ENCODE data around the gene STMND1. TPM values are rescaled to one million over a fixed set of nuclear protein-coding genes. Genes with fewer than 3 reads are reported as not detected.

Gene STMND1
- polyA plus RNA-seq, 1 donor from 2014 or later: 0.59 TPM

DNA sequence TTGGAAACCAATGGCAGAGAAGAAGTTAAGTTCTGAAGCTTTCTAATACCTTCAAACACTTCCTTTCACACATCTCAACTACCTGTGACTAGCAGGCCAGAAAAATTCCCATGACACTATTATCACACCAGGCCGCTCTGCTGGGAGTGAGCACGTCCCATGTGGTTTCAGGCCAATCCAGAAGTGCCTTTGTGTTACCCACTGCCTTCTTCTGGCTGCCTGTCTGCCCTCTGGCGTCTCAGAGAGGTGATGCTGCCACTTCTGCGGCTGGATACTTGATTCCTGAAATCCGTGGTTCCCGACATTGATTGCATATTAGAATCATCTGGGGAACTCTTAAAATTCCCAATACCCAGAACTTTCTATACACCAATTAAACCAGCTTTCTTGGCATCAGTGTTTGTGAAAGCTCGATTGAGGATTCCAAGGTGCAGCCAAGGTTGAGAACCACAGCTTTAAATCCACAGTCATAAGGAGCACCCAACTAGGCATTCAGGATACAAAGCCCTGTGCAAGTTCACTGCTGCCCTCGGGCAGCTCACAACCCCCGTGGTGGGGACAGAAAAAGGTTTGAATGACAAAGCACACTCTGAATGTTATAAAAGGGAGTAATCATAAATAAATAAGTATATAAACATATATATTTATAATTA lies 65.6 kb downstream of the STMND1 start:
- H3K9me2 ChIP-seq (ENCODE audit: insufficient read depth, low read length): no peaks in the 10 kb centered on the region
- no peaks in the 10 kb centered on the region for H3K9me3 ChIP-seq (ENCODE audit: low read length)
- H3K9ac ChIP-seq (ENCODE audit: low read length): no peak overlapping the region
- H3K27me3 ChIP-seq (ENCODE audit: insufficient read depth, low read depth, low read length): no peaks in the 10 kb centered on the region
- H3K36me3 ChIP-seq (ENCODE audit: insufficient read depth, low read length): no peaks in the 10 kb centered on the region
- no peak overlapping the region for H3K4me2 ChIP-seq (ENCODE audit: low read length)
- no peaks in the 10 kb centered on the region for H4K20me1 ChIP-seq (ENCODE audit: insufficient read depth)
- H3K4me3 ChIP-seq (ENCODE audit: low read length): no peak overlapping the region
- H3K79me2 ChIP-seq (replicated peaks; ENCODE audit: insufficient read depth, low read length): no peaks in the 10 kb centered on the region
- TF ChIP-seq, protein P1, sequence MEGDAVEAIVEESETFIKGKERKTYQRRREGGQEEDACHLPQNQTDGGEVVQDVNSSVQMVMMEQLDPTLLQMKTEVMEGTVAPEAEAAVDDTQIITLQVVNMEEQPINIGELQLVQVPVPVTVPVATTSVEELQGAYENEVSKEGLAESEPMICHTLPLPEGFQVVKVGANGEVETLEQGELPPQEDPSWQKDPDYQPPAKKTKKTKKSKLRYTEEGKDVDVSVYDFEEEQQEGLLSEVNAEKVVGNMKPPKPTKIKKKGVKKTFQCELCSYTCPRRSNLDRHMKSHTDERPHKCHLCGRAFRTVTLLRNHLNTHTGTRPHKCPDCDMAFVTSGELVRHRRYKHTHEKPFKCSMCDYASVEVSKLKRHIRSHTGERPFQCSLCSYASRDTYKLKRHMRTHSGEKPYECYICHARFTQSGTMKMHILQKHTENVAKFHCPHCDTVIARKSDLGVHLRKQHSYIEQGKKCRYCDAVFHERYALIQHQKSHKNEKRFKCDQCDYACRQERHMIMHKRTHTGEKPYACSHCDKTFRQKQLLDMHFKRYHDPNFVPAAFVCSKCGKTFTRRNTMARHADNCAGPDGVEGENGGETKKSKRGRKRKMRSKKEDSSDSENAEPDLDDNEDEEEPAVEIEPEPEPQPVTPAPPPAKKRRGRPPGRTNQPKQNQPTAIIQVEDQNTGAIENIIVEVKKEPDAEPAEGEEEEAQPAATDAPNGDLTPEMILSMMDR (IDR thresholded peaks at IDR 0.05; ENCODE audit: poor library complexity, severe bottlenecking): peak; percentile 28
- no peak for TF ChIP-seq EP300 (conservative IDR thresholded peaks at IDR 0.05; ENCODE audit: poor library complexity, severe bottlenecking)
- no peak overlapping the region for H2AFZ ChIP-seq (ENCODE audit: low read depth, low read length)
- H3K27ac ChIP-seq (ENCODE audit: low read length): no peak overlapping the region
- H3F3A ChIP-seq (ENCODE audit: insufficient read depth, low read length, poor library complexity, severe bottlenecking): no peaks in the 10 kb centered on the region

DNA sequence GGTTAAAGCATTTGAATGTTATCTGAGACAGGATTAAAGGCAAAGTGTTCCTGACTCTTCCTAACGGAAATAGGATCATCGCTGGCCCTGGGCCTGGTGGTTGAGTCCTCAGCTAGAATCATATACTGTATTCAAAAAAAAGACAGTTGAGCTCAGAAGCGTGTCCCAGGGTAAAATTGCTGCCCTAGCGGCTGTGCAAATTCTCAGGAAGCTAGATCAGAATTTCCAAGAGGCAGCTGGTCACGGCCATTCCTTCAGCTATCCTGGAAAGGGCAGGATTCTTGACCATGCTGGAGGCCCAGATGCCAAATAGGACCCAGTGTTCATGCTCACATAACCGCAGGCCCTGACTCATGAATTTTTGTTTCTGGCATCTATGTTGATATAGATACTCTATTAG lies 67.4 kb downstream of the STMND1 start:
- Histone ChIP-seq H3F3A (ENCODE audit: insufficient read depth, low read length, poor library complexity, severe bottlenecking) (no peaks in the 10 kb centered on the region), H3K9me2 (ENCODE audit: insufficient read depth, low read length) (no peaks in the 10 kb centered on the region), H3K9me3 (ENCODE audit: low read length) (no peaks in the 10 kb centered on the region), H3K9ac (ENCODE audit: low read length) (no peak overlapping the region), H3K27me3 (ENCODE audit: insufficient read depth, low read depth, low read length) (no peaks in the 10 kb centered on the region), H3K36me3 (ENCODE audit: insufficient read depth, low read length) (no peaks in the 10 kb centered on the region), H3K79me2 (replicated peaks; ENCODE audit: insufficient read depth, low read length) (no peaks in the 10 kb centered on the region), H3K4me2 (ENCODE audit: low read length) (no peak overlapping the region), H3K27ac (ENCODE audit: low read length) (no peak overlapping the region), H4K20me1 (ENCODE audit: insufficient read depth) (no peaks in the 10 kb centered on the region), H2AFZ (ENCODE audit: low read depth, low read length) (no peak overlapping the region), H3K4me3 (ENCODE audit: low read length) (no peak overlapping the region)
- no peak for TF ChIP-seq RAD21 (conservative IDR thresholded peaks at IDR 0.05)
- no peak for TF ChIP-seq EZH2 (IDR thresholded peaks at IDR 0.05; ENCODE audit: borderline replicate concordance, insufficient read depth, low read length, poor library complexity, severe bottlenecking)
- no peak for TF ChIP-seq SMC3 (conservative IDR thresholded peaks at IDR 0.05; ENCODE audit: poor library complexity)

DNA sequence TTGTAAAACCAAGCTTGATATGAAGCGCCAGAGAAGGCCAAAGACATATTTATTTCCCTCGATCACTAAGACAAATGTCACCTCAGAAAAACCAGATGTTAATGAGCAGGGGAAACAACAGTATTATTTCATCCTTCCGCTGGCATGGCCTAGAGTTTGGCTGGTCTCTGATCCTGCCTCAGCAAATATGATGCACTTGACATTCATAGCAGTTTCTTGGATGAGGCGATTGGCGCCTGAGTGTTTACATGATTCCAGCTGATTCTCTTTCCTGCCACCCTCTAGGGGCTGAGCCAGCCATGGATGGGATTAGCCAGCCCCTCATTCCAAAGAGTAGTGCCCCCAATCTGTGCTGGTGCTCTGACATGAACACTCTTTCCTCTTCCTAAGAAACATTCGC lies 67.9 kb downstream of the STMND1 start:
- H3K4me2 ChIP-seq (ENCODE audit: low read length): no peak overlapping the region
- H3K79me2 ChIP-seq (replicated peaks; ENCODE audit: insufficient read depth, low read length): no peaks in the 10 kb centered on the region
- no peaks in the 10 kb centered on the region for H3K9me3 ChIP-seq (ENCODE audit: low read length)
- H4K20me1 ChIP-seq (ENCODE audit: insufficient read depth): no peaks in the 10 kb centered on the region
- H2AFZ ChIP-seq (ENCODE audit: low read depth, low read length): no peak overlapping the region
- TF ChIP-seq, protein P1 (IDR thresholded peaks at IDR 0.05; ENCODE audit: poor library complexity, severe bottlenecking): no peak
- no peak for TF ChIP-seq MXI1 (conservative IDR thresholded peaks at IDR 0.05; ENCODE audit: poor library complexity, severe bottlenecking)
- TF ChIP-seq, protein P2, sequence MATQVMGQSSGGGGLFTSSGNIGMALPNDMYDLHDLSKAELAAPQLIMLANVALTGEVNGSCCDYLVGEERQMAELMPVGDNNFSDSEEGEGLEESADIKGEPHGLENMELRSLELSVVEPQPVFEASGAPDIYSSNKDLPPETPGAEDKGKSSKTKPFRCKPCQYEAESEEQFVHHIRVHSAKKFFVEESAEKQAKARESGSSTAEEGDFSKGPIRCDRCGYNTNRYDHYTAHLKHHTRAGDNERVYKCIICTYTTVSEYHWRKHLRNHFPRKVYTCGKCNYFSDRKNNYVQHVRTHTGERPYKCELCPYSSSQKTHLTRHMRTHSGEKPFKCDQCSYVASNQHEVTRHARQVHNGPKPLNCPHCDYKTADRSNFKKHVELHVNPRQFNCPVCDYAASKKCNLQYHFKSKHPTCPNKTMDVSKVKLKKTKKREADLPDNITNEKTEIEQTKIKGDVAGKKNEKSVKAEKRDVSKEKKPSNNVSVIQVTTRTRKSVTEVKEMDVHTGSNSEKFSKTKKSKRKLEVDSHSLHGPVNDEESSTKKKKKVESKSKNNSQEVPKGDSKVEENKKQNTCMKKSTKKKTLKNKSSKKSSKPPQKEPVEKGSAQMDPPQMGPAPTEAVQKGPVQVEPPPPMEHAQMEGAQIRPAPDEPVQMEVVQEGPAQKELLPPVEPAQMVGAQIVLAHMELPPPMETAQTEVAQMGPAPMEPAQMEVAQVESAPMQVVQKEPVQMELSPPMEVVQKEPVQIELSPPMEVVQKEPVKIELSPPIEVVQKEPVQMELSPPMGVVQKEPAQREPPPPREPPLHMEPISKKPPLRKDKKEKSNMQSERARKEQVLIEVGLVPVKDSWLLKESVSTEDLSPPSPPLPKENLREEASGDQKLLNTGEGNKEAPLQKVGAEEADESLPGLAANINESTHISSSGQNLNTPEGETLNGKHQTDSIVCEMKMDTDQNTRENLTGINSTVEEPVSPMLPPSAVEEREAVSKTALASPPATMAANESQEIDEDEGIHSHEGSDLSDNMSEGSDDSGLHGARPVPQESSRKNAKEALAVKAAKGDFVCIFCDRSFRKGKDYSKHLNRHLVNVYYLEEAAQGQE (IDR thresholded peaks at IDR 0.05; ENCODE audit: borderline replicate concordance): no peak
- no peak for TF ChIP-seq POLR2AphosphoS5 (IDR thresholded peaks at IDR 0.05)
- TF ChIP-seq EP300 (conservative IDR thresholded peaks at IDR 0.05; ENCODE audit: poor library complexity, severe bottlenecking): no peak
- TF ChIP-seq EZH2 (IDR thresholded peaks at IDR 0.05; ENCODE audit: borderline replicate concordance, insufficient read depth, low read length, poor library complexity, severe bottlenecking): no peak
- TF ChIP-seq SMC3 (conservative IDR thresholded peaks at IDR 0.05; ENCODE audit: poor library complexity): no peak
- TF ChIP-seq RAD21 (conservative IDR thresholded peaks at IDR 0.05): no peak
- TF ChIP-seq TAF1 (IDR thresholded peaks at IDR 0.05; ENCODE audit: low read depth): no peak
- no peak overlapping the region for H3K9ac ChIP-seq (ENCODE audit: low read length)
- H3F3A ChIP-seq (ENCODE audit: insufficient read depth, low read length, poor library complexity, severe bottlenecking): no peaks in the 10 kb centered on the region
- no peak overlapping the region for H3K27ac ChIP-seq (ENCODE audit: low read length)
- no peak overlapping the region for H3K4me3 ChIP-seq (ENCODE audit: low read length)
- H3K27me3 ChIP-seq (ENCODE audit: insufficient read depth, low read depth, low read length): no peaks in the 10 kb centered on the region
- no peaks in the 10 kb centered on the region for H3K9me2 ChIP-seq (ENCODE audit: insufficient read depth, low read length)
- no peaks in the 10 kb centered on the region for H3K36me3 ChIP-seq (ENCODE audit: insufficient read depth, low read length)

Data from neural cell (in vitro differentiated cells).